Epithelial cell of alveolus of lung (primary cell): ENCODE results near the gene FBL. TPM values are rescaled to one million over a fixed set of nuclear protein-coding genes. Genes with fewer than 3 reads are reported as not detected.

Source experiments
- total RNA-seq: library from RNA; depleted of rRNA; stranded (reverse); fragments of >200 nt; gene quantifications from 2 replicates; pipeline ENCODE4 v1.2.1, GENCODE V29; 2015

FBL gene
- 161 and 277 TPM in 2 replicates for total RNA-seq

DNA sequence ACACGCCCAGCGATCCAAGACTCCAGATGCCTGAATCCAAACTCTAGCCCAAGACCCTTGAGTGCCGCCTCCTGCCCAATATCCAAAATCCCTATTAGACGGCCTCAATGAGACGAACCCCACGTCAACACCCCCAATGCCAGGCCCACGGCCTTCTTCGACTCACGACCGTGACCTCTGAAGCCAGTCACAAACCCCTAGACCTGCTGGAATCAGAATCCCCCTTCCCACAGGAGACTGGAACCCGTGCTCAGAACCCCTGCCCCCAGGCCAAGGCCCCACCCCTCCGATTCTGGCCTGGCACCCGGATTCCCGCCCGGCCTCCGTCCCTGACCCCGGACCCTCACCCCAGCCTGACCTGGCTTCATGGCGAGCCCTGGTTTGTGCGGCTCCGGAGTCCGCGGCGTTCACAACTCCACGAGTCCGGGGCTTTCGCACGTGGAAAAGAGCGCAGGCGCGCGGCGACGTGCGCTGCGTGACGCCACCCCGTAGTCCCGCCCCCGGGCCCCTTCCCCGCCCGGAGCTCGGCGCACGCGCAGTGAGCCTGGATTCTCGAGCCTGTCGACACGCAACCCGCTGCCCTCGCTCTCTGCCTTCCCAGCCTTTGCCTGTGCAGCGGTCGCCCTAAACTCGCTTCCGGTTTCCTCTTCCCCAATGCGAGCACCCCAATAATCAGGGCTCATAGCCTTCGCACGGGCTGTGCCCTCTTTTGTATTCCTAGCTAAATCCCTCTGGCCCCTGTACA is at the start of gene FBL:
TSS of gene FBL (minus strand) at position 447 of the 745 bp plus-strand sequence. CDS start at position 368, 79 bp downstream.

DNA sequence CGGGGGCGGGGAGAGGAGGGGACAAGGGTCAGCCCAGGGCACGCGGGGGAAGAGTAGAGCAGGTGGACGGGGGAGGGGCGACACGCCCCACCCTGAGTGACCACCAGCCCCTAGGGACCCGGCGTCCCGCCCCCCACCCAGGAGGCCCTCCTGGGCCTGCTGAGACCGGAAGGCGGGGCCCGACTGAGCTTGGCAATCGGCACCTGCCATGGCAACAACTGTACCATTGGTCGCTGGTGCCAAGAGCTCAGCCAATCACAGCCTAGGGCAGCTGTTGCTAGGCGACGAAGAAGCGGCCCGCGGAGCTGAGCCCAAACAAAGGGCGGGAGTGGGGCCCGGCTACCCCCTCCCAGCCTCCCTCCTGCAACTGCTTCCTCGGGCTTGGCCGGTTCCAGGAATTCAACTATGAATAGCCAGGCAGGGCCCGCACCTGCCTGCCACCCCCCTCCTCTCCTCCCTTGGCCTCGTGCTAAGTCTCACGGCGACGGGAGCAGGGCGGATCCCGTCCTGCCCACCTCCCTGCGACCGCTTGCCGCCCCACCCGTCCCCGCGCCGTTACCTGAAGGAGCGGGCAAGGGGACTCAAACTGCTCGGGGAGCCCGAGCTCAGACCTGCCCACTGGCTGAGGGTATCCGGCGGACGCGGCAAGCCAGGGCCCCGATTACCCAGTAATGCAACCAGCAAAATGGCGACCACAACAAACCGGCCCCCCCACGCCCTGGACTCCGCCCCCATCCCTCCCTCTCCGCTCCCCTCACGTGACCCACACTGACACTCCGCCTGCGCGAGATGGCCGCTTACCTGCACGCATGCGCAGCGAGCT is 12.5 kb downstream of the FBL start, which contains the start of gene DYRK1B:
TSS of gene DYRK1B (minus strand) at position 699 of the 823 bp plus-strand sequence. CDS start 2,295 bp downstream, outside the sequence.

Other genes with a start within 250 kb of the FBL start
- not detected in 2 replicates for gene LGALS13, start 243.9 kb downstream of the FBL start, total RNA-seq
- gene LGALS16, start 190.5 kb downstream of the FBL start, total RNA-seq, result not detected in 2 replicates
- gene LGALS14, start 141.9 kb downstream of the FBL start, total RNA-seq, result not detected in 2 replicates
- not detected in 2 replicates for gene CLC, start 108.3 kb downstream of the FBL start, total RNA-seq
- gene LEUTX, start 67.5 kb downstream of the FBL start, total RNA-seq, result not detected in 2 replicates
- gene DYRK1B, start 12.2 kb downstream of the FBL start, total RNA-seq, result 11.5 and 27.9 TPM in 2 replicates
- gene FCGBP, start 88.3 kb upstream of the FBL start, total RNA-seq, result under 0.01 TPM in 1 of 2 replicates, not detected in the other
- 95.4 and 153 TPM in 2 replicates for gene PSMC4, start 124.8 kb upstream of the FBL start, total RNA-seq
- 3.8 and 4.5 TPM in 2 replicates for gene ZNF546, start 150.7 kb upstream of the FBL start, total RNA-seq
- gene ZNF780B, start 209.9 kb upstream of the FBL start, total RNA-seq, result 2.7 and 16.2 TPM in 2 replicates
- gene ZNF780A, start 244.6 kb upstream of the FBL start, total RNA-seq, result 5.9 and 34.6 TPM in 2 replicates